HL-60 (cell line): ENCODE measurements around the gene MAGEA2B.

Experiments used
- GABPA ChIP-seq: IDR thresholded peaks from 2 replicates; pipeline ENCODE4 v1.6.1; 2012; ENCODE audit warnings: low read depth
- SPI1 ChIP-seq: IDR thresholded peaks from 2 replicates; pipeline ENCODE4 v1.6.1; 2012; ENCODE audit warnings: low read depth, mild to moderate bottlenecking, borderline replicate concordance
- TF ChIP-seq, protein P1 (sequence below): IDR thresholded peaks from one replicate; pipeline ENCODE4 v1.5.1; 2011; ENCODE audit warnings: low read length, control low read depth, inconsistent platforms; ENCODE audit not compliant: insufficient read depth

DNA sequence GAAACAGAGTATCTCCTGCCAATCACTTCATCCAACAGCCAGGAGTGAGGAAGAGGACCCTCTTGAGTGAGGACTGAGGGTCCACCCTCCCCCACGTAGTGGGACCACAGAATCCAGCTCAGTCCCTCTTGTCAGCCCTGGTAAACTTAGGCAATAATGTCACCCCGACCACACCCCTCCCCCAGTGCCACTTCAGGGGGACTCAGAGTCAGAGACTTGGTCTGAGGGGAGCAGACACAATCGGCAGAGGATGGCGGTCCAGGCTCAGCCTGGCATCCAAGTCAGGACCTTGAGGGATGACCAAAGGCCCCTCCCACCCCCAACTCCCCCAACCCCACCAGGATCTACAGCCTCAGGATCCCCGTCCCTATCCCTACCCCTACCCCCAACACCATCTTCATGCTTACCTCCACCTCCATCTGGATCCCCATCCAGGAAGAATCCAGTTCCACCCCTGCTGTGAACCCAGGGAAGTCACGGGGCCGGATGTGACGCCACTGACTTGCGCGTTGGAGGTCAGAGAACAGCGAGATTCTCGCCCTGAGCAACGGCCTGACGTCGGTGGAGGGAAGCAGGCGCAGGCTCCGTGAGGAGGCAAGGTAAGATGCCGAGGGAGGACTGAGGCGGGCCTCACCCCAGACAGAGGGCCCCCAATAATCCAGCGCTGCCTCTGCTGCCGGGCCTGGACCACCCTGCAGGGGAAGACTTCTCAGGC is 19.0 kb downstream of the MAGEA2B start, which contains the start of the genes CSAG1 and MAGEA12:
- TF ChIP-seq, protein P1, sequence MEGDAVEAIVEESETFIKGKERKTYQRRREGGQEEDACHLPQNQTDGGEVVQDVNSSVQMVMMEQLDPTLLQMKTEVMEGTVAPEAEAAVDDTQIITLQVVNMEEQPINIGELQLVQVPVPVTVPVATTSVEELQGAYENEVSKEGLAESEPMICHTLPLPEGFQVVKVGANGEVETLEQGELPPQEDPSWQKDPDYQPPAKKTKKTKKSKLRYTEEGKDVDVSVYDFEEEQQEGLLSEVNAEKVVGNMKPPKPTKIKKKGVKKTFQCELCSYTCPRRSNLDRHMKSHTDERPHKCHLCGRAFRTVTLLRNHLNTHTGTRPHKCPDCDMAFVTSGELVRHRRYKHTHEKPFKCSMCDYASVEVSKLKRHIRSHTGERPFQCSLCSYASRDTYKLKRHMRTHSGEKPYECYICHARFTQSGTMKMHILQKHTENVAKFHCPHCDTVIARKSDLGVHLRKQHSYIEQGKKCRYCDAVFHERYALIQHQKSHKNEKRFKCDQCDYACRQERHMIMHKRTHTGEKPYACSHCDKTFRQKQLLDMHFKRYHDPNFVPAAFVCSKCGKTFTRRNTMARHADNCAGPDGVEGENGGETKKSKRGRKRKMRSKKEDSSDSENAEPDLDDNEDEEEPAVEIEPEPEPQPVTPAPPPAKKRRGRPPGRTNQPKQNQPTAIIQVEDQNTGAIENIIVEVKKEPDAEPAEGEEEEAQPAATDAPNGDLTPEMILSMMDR = no peak
- TF ChIP-seq GABPA = no peak
- no peak for TF ChIP-seq SPI1
